GM19467 (cell line): ENCODE results near the gene THAP4.
"Not testable (repeated sequence)": the region's sequence is repeated elsewhere in the genome, so short reads cannot be mapped to it uniquely, and the experiment has no call there.

Source experiments
- ATAC-seq: cut with Tn5 transposase; IDR thresholded peaks from one replicate; pipeline ENCODE4 v1.9.1; 2021; ENCODE audit warnings: mild to moderate bottlenecking, moderate library complexity; ENCODE audit not compliant: unreplicated experiment

THAP4 gene

GRCh38 chr2:241567266-241567665 lies 69.7 kb downstream of the THAP4 start:
- ATAC-seq: not testable (repeated sequence)

GRCh38 chr2:241566468-241566867 lies 70.5 kb downstream of the THAP4 start:
- ATAC-seq: no peak

GRCh38 chr2:241566021-241566420 lies 70.9 kb downstream of the THAP4 start:
- ATAC-seq: not testable (repeated sequence)

GRCh38 chr2:241565411-241565810 lies 71.5 kb downstream of the THAP4 start:
- ATAC-seq: no peak

DNA sequence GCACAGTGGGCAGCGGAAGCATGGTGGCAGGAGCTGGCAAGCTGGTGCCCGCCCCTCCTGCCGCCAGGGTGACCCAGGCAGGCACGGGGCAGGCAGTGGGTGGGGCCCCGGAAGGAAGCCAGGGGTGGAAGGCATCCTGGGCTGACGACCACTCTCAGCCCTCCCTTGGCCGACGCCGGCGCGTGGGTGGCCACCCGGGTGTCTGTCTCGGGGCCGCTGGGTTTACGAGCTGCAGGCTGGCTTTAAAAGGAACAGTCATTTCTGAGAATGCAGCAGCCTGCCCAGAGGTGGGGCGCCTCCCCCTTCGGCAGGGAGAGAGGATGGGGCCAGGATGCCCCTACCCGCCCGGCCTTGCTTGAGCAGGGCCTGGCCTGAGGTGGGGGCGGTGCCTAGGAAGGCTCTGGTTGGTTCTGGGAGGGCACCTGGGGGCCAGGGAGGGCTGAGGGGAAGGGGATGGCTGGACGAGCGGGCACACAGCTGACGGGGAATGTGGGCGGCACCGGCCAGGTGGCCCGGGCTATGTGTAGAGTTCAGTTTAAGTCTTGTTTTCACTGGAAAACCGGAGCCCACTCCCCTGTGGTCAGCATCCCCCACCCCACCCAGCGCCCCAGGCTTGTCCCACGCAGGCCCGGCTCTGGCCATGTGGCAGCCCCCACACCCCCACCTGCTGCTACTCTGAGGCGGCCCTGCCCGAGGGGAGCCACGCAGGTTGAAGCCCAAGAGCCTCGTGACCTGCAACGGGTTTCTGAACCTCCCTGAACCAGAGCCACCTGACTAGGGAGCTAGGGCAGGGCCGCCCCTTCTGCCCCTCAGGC lies 72.2 kb downstream of the THAP4 start:
- ATAC-seq: no peak

DNA sequence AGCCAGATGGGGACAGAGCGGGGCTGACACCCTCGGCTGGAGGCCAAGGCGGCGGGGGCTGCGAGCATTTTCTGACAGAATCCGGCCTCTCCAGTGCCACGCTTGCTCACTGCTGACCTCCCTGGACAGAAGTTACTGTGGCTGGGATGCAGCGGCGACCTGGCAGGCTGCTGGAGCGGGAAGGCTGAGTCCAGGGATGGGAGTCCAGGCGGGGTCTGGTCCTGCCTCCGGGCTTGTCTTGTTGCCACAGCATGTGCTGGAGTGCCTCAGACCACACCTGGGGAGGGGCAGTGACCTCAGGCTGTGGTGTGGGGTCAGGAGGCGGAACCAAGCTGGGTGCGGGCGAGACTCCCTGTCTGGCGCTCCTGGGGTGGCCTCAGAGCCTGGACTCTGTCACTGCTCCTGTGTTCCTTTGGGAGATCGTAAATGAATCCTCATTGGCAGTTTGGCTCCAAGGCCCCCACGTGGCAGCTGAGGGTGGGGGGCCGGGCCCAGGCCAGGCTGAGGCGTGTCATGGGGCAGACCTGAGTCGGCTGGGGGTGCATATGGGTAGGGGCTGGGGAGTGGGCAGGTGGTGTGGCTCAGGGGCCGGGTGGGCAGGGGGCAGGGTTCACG lies 72.9 kb downstream of the THAP4 start:
- no peak for ATAC-seq

DNA sequence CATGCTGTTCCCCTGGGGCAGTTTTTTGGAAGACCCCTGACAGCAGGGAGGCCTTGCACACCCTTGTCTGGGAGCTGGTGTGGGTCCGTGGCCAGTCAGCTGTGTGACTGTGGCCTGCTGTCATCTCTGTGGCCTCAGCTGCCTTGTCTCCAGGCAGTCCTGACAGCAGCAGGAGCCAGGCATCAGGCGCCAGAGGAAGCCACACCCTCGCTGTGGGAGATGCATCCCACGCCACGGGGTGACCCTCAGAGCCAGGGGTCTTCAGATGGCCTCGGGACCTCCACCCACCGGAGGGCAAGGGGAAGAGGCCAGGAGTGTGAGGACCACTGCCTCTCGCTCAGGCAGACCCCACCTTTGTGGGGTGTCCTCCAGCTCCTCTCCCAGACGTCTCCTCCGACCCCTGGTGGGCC lies 73.4 kb downstream of the THAP4 start:
- no peak for ATAC-seq

GRCh38 chr2:241563031-241563507 lies 73.9 kb downstream of the THAP4 start:
- ATAC-seq: no peak

DNA sequence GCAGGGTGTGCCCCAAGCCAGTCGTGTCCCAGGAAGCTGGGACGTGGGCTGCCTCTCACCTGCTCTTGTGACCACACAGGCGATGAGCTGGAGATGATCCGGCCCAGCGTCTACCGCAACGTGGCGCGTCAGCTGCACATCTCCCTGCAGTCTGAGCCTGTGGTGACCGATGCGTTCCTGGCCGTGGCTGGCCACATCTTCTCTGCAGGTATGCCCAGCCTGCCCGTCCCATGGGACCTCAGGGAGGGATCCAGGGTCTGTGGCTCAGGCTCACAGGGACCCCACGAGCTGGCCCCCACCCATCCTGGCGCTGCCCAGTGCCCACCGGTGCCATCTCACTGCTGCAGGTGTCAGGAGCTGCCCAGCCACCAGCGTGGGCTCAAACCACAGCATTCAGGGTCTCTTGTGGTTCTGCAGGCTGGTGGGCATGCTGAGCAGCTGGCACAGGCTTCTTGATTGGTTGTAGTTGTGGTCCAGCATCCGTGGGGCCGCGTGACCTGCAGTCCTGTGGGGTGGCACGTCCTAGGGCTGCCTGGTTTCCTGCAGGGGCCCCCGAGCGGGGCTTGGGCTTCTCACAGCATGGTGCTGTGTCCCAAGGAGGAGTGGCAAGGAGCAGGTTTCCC lies 74.6 kb downstream of the THAP4 start:
- ATAC-seq: no peak

DNA sequence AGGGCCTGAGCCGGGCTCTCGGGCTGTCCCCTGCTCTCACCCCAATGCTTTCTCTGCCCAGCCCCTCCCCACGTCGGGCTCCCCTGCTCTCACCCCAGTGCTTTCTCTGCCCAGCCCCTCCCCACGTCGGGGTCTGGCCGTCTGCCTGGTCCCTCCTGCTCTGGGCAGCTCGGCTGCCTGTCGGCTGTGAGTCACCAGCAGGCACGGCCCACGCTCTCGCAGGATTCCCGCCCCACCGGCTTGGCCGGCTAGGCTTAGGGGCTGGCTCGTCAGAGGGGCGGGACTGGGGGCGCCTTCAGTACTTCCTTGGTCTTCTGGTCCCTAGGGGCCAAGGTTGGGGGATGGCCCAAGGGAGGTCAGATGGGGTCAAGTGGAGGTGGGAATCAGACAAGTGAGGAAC lies 75.1 kb downstream of the THAP4 start:
- no peak for ATAC-seq

DNA sequence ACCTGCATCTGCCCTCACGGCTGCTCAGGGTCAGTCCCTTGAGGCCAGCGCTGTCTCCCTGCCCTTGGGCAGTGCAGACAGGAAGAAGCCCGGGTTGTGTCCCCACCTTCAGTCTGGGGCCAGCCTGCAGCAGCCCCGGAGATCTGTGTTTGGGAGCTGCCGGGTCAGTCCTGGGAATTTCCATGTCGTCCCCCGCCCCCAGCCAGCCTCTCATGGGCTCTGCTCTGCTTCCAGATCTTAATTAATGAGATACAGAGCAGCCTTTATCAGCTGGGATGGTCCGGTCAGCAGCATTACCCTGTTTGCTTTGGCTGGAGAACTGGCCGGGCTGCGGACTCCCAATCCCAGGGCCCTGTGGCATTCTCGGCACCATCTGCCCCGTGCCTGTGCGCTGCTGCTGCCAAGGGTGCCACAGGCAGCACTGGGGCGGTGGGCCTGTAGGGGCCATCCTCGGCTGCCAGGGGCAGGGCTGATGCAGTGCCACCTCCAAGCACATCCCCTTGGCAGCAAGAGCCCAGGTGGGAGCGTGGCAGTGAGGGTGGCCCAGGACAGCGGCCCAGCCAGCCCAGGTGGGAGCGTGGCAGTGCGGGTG lies 76.0 kb downstream of the THAP4 start:
- ATAC-seq: no peak

GRCh38 chr2:241560162-241560882 lies 76.6 kb downstream of the THAP4 start:
- ATAC-seq: no peak

GRCh38 chr2:241559323-241560161 lies 77.4 kb downstream of the THAP4 start:
- ATAC-seq: no peak

DNA sequence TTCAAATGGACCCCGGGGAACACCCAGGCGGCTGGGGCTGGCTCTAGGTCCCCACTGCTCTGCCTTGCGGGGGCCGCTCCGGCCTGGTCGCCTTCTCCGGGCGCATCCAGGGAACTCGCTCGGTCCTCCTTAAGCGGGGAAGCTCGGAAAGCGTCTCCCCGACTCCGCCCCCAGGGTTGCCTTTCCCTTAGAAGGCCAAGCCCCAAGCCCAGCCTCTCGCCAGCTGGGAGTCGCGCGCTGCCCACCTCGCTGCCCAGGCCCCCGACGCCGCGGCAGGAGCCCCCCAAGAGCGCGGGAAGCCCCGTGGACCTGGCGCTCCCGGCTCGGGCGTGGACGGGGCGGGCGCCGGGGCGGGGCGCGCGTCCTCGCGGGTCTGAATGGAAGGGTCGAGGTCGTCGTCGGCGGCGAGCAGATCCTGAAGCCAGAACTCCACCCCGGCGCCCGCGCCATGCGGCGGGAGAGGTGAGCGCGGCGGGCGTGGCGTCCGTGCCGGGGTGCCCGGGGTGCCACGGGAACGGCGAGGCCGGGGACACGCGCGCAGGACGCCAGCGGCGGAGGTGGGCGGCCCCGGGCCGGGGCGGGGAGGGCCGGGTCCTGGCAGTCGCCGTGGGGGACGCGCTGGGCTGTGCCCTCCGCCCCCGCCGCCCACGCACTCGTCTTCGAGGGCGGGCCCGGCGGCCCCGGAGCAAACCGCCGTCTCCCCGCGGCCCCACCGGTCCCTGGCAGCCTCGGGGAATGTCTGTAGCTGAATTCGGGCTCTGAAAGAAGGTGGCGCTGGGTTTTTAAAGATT lies 78.2 kb downstream of the THAP4 start, which contains the start of gene BOK:
BOK (plus strand) TSS at position 214 of the 791 bp plus-strand sequence. CDS start 739 bp downstream, outside the sequence.
- no peak for ATAC-seq

DNA sequence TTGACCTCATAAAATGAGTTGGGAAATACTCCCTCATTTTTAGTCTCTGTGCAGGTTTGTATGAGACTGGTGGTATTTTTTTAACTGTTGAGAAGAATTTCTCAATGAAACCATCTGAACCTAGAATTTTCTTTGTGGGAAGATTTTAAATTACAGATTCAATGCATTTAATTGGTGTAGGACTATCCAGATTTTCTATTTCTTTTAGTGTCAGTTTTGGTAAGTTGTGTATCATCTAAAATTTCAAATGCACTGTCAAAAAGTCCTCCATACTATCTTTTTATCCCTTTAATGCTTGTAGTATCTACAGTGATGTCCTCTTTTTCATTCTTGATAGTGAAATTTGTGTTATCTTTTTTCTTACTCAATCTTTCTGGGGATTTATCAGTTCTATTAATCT lies 80.2 kb downstream of the THAP4 start:
- ATAC-seq: no peak

GRCh38 chr2:241555711-241556110 lies 81.2 kb downstream of the THAP4 start:
- ATAC-seq: no peak

DNA sequence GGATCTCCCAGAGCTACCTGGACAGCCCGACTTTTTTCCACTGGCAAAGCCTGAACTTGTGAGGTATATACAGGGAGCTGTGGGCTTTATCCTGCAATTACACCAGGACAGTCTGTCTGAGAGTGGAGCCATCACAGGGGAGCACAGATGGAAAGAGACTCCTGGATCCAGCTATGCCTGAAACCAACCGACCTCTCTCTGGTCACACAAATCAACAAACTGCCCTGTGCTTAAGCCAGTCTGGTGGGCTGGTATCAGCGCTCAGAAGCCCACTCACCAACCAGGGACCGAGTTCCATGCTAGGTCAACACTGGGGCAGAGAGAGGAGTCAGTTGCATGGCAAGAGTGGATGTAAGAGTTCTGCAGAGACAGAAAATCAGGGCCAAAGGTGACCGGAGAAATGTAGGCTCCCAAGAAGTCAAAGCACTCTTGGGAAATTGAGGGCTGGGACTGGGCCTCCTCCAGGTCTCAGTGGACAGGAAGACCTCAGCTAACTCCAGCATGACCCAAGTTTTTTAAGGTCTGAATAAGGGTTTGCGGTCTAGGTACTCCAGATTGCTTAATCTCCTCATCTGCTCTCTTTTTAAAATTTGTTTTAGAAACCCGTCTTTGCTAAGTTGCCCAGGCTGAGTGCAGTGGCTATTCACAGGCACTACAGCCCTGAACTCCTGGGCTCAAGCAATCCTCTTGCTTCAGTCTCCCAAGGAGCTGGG lies 82.2 kb downstream of the THAP4 start:
- ATAC-seq: no peak

- ATAC-seq: no peak
Measured at GRCh38 chr2:241553981-241554380, 83.0 kb downstream of the THAP4 start.

GRCh38 chr2:241553512-241553830 lies 83.5 kb downstream of the THAP4 start:
- no peak for ATAC-seq
